ENCODE measurements around the gene OR2A5. TPM values are rescaled to one million over a fixed set of nuclear protein-coding genes. Genes with fewer than 3 reads are reported as not detected.

Gene OR2A5
- polyA plus RNA-seq, 4 donors, result under 0.01 TPM; not detected in 3

DNA sequence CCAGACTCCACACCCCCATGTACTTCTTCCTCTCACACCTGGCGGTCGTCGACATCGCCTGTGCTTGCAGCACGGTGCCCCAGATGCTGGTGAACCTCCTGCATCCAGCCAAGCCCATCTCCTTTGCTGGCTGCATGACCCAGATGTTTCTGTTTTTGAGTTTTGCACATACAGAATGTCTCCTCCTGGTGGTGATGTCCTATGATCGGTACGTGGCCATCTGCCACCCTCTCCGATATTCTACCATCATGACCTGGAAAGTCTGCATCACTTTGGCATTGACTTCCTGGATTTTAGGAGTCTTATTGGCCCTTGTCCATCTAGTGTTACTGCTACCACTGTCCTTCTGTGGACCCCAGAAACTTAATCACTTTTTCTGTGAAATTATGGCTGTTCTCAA, 25.6 kb downstream of the OR2A5 start:
- H3K9me3 ChIP-seq (ENCODE audit: control insufficient read depth in 2 of 2, insufficient read depth in 1 of 2, low read depth in 1 of 2, low read length in 1 of 2), result no peaks in the 10 kb centered on the region
- H3K27me3 ChIP-seq (ENCODE audit: control insufficient read depth in 3 of 3, insufficient read depth in 3 of 3, low read length in 3 of 3), result no peaks in the 10 kb centered on the region
- H3K36me3 ChIP-seq (ENCODE audit: control insufficient read depth in 3 of 3, insufficient read depth in 2 of 3, low read depth in 1 of 3, low read length in 3 of 3), result no peaks in the 10 kb centered on the region
- FAIRE-seq, result no peak
- no peak overlapping the region for H3K4me3 ChIP-seq (ENCODE audit: low read depth in 1 of 3, low read length in 3 of 3)
- H3K4me1 ChIP-seq (ENCODE audit: control insufficient read depth in 3 of 3, insufficient read depth in 2 of 3, low read depth in 1 of 3, low read length in 2 of 3), result no peaks in the 10 kb centered on the region
- no peak for DNase-seq
- WGBS, 3 donors, result 89 to 93% (median 90%) methylated on average over 8 of the region's 8 CpGs
- no peak overlapping the region for H3K27ac ChIP-seq (ENCODE audit: low read depth in 1 of 3, low read length in 2 of 3)

DNA sequence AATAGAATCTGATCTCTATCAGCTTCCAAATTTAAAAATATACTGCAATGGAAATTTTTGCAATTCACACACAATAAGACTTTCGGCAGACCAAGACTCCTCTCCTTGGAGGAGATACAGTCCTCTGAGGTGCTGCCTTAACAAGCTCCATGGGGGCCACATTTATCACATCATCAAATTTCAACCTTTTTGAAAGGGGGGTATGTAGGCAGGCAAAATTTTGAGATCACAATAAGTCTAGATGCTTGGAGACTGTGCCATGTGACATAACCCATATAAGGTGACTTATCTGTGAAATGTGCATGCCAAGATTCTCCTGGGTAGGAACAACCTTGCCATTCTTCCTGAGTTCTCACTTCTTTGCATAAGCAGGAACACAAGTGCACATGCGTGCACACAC, 37.2 kb downstream of the OR2A5 start, which contains the start of gene OR2A12:
Gene OR2A12, plus strand, starts transcription at position 301 of the 400 bp plus-strand sequence. CDS start 8,830 bp downstream, outside the sequence.
- FAIRE-seq (no peak), DNase-seq (no peak)
- Histone ChIP-seq H3K4me3 (ENCODE audit: low read depth in 1 of 3, low read length in 3 of 3) (no peak within 1 kb of the TSS), H3K27me3 (ENCODE audit: control insufficient read depth in 3 of 3, insufficient read depth in 3 of 3, low read length in 3 of 3) (peaks cover 0 to 3% (median 0%) of the 10 kb centered on the region in 3 donors), H3K4me1 (ENCODE audit: control insufficient read depth in 3 of 3, insufficient read depth in 2 of 3, low read depth in 1 of 3, low read length in 2 of 3) (no peaks in the 10 kb centered on the region), H3K36me3 (ENCODE audit: control insufficient read depth in 3 of 3, insufficient read depth in 2 of 3, low read depth in 1 of 3, low read length in 3 of 3) (no peaks in the 10 kb centered on the region), H3K9me3 (ENCODE audit: control insufficient read depth in 2 of 2, insufficient read depth in 1 of 2, low read depth in 1 of 2, low read length in 1 of 2) (no peaks in the 10 kb centered on the region), H3K27ac (ENCODE audit: low read depth in 1 of 3, low read length in 2 of 3) (no peak within 1 kb of the TSS)
- 80 to 90% (median 90%) methylated on average over 2 of the region's 2 CpGs for WGBS, 3 donors

DNA sequence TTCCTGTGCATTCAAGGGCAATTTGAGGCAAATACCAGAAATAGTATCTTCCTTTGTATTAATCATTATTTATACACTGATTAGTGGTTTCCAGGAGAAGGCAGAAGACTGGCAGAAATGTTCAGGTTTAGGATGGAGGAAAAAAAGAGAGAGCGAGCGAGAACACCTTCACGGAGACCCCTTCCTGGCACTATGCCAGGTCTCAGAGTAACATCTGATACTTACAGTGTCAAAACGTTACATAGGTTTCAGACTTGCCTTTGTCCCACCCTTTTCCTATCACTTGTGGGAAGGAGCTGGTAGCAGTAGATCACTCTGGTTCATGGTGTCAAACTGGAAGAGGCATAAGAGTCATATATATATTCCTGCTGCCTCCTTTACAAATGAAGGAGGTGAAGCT, 38.0 kb downstream of the OR2A5 start:
- H3K9me3 ChIP-seq (ENCODE audit: control insufficient read depth in 2 of 2, insufficient read depth in 1 of 2, low read depth in 1 of 2, low read length in 1 of 2), result no peaks in the 10 kb centered on the region
- FAIRE-seq, result no peak
- DNase-seq, result no peak
- peaks cover 0 to 3% (median 0%) of the 10 kb centered on the region in 3 donors for H3K27me3 ChIP-seq (ENCODE audit: control insufficient read depth in 3 of 3, insufficient read depth in 3 of 3, low read length in 3 of 3)
- H3K36me3 ChIP-seq (ENCODE audit: control insufficient read depth in 3 of 3, insufficient read depth in 2 of 3, low read depth in 1 of 3, low read length in 3 of 3), result no peaks in the 10 kb centered on the region
- H3K27ac ChIP-seq (ENCODE audit: low read depth in 1 of 3, low read length in 2 of 3), result no peak overlapping the region
- no peaks in the 10 kb centered on the region for H3K4me1 ChIP-seq (ENCODE audit: control insufficient read depth in 3 of 3, insufficient read depth in 2 of 3, low read depth in 1 of 3, low read length in 2 of 3)
- WGBS, 3 donors, result 62 to 74% (median 69%) methylated on average over 4 of the region's 4 CpGs
- H3K4me3 ChIP-seq (ENCODE audit: low read depth in 1 of 3, low read length in 3 of 3), result no peak overlapping the region

DNA sequence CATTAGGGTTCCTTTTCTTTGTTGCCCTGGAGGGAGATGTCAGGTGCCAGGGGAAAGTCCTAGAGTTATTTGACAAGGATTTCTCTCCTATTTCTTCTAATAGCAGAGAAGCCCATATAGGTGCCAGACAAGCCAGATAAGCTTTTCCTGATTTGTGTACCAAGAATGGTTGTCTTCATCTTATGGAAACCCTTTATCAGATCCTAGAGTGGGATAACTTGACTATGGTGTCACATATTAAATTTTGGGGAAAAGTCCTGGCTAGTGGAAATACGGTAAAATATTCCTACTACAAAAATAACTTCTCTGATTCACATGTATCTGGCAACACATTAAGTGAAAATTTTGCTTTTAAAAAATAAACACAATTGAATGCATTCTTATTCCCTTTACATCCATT, 38.5 kb downstream of the OR2A5 start:
- Histone ChIP-seq H3K36me3 (ENCODE audit: control insufficient read depth in 3 of 3, insufficient read depth in 2 of 3, low read depth in 1 of 3, low read length in 3 of 3) (no peaks in the 10 kb centered on the region), H3K4me1 (ENCODE audit: control insufficient read depth in 3 of 3, insufficient read depth in 2 of 3, low read depth in 1 of 3, low read length in 2 of 3) (no peaks in the 10 kb centered on the region), H3K27ac (ENCODE audit: low read depth in 1 of 3, low read length in 2 of 3) (no peak overlapping the region), H3K4me3 (ENCODE audit: low read depth in 1 of 3, low read length in 3 of 3) (no peak overlapping the region), H3K9me3 (ENCODE audit: control insufficient read depth in 2 of 2, insufficient read depth in 1 of 2, low read depth in 1 of 2, low read length in 1 of 2) (no peaks in the 10 kb centered on the region), H3K27me3 (ENCODE audit: control insufficient read depth in 3 of 3, insufficient read depth in 3 of 3, low read length in 3 of 3) (no peaks in the 10 kb centered on the region)
- 79 to 84% (median 79%) methylated on average over 1 of the region's 1 CpG for WGBS, 3 donors
- DNase-seq, result no peak
- FAIRE-seq, result no peak

DNA sequence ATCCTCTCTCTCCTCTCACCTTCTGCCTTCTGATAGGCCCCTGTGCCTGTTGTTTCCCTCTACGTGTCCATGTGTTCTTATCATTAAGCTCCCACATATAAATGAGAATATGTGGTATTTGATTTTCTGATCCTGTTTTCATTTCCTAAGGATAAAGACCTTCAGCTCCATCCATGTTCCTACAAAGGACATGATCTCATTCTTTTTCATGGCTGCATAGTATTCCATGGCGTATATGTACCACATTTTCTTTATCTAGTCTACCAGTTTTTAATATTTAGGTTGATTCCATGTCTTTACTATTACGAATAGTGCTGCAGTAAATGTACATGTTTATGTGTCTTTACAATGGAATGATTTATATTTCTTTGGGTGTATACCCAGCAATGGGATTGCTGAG, 41.9 kb downstream of the OR2A5 start:
- H3K9me3 ChIP-seq (ENCODE audit: control insufficient read depth in 2 of 2, insufficient read depth in 1 of 2, low read depth in 1 of 2, low read length in 1 of 2), result no peaks in the 10 kb centered on the region
- DNase-seq (no peak), FAIRE-seq (no peak)
- no peak overlapping the region for H3K4me3 ChIP-seq (ENCODE audit: low read depth in 1 of 3, low read length in 3 of 3)
- H3K27ac ChIP-seq (ENCODE audit: low read depth in 1 of 3, low read length in 2 of 3), result no peak overlapping the region
- H3K27me3 ChIP-seq (ENCODE audit: control insufficient read depth in 3 of 3, insufficient read depth in 3 of 3, low read length in 3 of 3), result no peaks in the 10 kb centered on the region
- H3K36me3 ChIP-seq (ENCODE audit: control insufficient read depth in 3 of 3, insufficient read depth in 2 of 3, low read depth in 1 of 3, low read length in 3 of 3), result no peaks in the 10 kb centered on the region
- 88 to 90% (median 88%) methylated on average over 3 of the region's 3 CpGs for WGBS, 3 donors
- no peaks in the 10 kb centered on the region for H3K4me1 ChIP-seq (ENCODE audit: control insufficient read depth in 3 of 3, insufficient read depth in 2 of 3, low read depth in 1 of 3, low read length in 2 of 3)

DNA sequence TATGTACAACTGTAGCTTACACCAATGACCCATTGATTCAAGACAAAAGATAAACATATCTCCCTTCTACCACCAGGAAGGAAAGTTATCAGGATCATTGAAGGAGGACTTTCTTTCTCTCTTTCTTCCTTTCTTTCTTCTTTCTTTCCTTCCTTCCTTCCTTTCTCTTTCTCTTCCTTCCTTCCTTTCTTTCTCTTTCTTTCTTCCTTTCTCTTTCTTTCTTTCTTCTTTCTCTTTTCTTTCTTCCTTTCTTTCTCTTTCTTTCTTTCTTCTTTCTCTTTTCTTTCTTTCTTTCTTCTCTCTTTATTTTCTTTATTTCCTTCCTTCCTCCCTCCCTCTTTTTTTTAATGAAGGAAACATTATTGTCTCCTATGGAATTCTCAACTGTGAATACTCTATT, 50.0 kb downstream of the OR2A5 start:
- H3K9me3 ChIP-seq (ENCODE audit: control insufficient read depth in 2 of 2, insufficient read depth in 1 of 2, low read depth in 1 of 2, low read length in 1 of 2), result no peaks in the 10 kb centered on the region
- H3K4me1 ChIP-seq (ENCODE audit: control insufficient read depth in 3 of 3, insufficient read depth in 2 of 3, low read depth in 1 of 3, low read length in 2 of 3), result no peaks in the 10 kb centered on the region
- H3K27ac ChIP-seq (ENCODE audit: low read depth in 1 of 3, low read length in 2 of 3), result no peak overlapping the region
- H3K36me3 ChIP-seq (ENCODE audit: control insufficient read depth in 3 of 3, insufficient read depth in 2 of 3, low read depth in 1 of 3, low read length in 3 of 3), result no peaks in the 10 kb centered on the region
- no peaks in the 10 kb centered on the region for H3K27me3 ChIP-seq (ENCODE audit: control insufficient read depth in 3 of 3, insufficient read depth in 3 of 3, low read length in 3 of 3)
- no peak for FAIRE-seq
- no peak overlapping the region for H3K4me3 ChIP-seq (ENCODE audit: low read depth in 1 of 3, low read length in 3 of 3)
- DNase-seq, result no peak

DNA sequence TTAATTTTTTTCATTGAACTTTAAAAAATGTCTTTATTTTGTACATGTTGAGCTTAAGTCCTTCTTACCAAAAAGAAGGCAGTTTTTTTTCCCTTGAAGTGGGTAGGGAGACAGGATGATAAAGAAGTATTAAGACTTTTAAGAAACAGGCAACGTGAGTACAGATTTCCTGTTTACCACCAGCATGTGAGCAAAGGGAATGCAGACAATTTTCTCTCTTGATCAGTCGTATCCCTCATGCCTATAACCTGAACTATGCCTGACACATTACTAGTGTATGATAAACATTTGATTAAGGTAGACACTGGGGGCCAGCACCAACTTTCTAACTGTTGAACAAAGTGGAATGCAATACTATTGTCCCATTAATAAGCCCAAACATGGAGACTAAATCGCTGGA, 51.9 kb downstream of the OR2A5 start:
- no peak for DNase-seq
- Histone ChIP-seq H3K36me3 (ENCODE audit: control insufficient read depth in 3 of 3, insufficient read depth in 2 of 3, low read depth in 1 of 3, low read length in 3 of 3) (no peaks in the 10 kb centered on the region), H3K27ac (ENCODE audit: low read depth in 1 of 3, low read length in 2 of 3) (no peak overlapping the region), H3K4me3 (ENCODE audit: low read depth in 1 of 3, low read length in 3 of 3) (no peak overlapping the region), H3K27me3 (ENCODE audit: control insufficient read depth in 3 of 3, insufficient read depth in 3 of 3, low read length in 3 of 3) (no peaks in the 10 kb centered on the region), H3K4me1 (ENCODE audit: control insufficient read depth in 3 of 3, insufficient read depth in 2 of 3, low read depth in 1 of 3, low read length in 2 of 3) (no peaks in the 10 kb centered on the region), H3K9me3 (ENCODE audit: control insufficient read depth in 2 of 2, insufficient read depth in 1 of 2, low read depth in 1 of 2, low read length in 1 of 2) (no peaks in the 10 kb centered on the region)
- FAIRE-seq, result no peak
- WGBS, 3 donors, result 52 to 66% (median 54%) methylated on average over 3 of the region's 3 CpGs

DNA sequence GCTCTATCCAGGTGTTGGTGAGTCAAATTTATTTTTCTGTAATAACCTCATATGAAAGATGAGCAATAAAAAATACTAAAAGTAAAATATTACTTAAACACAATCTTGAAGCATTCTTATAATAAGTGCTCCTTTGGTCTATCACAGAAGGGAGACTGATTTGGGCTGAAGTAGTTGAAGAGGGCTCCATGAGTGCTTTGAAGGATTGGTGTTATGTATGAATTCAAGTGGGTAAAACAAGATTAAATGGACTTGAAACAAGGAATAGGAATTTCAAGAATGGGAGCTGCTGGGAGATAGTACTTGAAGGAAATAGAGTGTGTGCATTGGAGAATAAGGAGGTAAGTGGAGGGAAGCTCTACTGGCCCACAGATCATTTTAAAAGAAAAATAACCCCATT, 53.3 kb downstream of the OR2A5 start:
- no peak for FAIRE-seq
- H3K36me3 ChIP-seq (ENCODE audit: control insufficient read depth in 3 of 3, insufficient read depth in 2 of 3, low read depth in 1 of 3, low read length in 3 of 3), result no peaks in the 10 kb centered on the region
- DNase-seq, result no peak
- no peak overlapping the region for H3K27ac ChIP-seq (ENCODE audit: low read depth in 1 of 3, low read length in 2 of 3)
- H3K4me3 ChIP-seq (ENCODE audit: low read depth in 1 of 3, low read length in 3 of 3), result no peak overlapping the region
- H3K4me1 ChIP-seq (ENCODE audit: control insufficient read depth in 3 of 3, insufficient read depth in 2 of 3, low read depth in 1 of 3, low read length in 2 of 3), result no peaks in the 10 kb centered on the region
- H3K27me3 ChIP-seq (ENCODE audit: control insufficient read depth in 3 of 3, insufficient read depth in 3 of 3, low read length in 3 of 3), result no peaks in the 10 kb centered on the region
- no peaks in the 10 kb centered on the region for H3K9me3 ChIP-seq (ENCODE audit: control insufficient read depth in 2 of 2, insufficient read depth in 1 of 2, low read depth in 1 of 2, low read length in 1 of 2)

DNA sequence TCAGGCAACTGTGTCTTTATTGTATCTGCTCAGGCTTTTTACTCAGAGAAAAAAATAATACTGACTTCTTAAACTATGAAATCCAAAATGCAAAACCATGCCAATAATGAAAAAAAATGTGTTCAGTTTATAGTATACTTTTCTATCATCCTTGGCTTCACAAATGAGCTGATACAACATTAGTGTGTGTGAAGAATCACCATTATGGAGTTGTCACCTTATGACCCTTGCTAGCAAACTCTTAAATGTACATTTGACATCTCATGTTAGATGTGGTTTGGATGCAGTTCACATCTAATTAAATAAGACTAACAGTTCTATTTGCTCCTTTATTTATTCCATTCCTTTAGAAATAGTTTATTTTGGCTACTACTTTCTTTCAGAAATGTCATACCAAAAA, 56.5 kb downstream of the OR2A5 start:
- Histone ChIP-seq H3K4me3 (ENCODE audit: low read depth in 1 of 3, low read length in 3 of 3) (no peak overlapping the region), H3K9me3 (ENCODE audit: control insufficient read depth in 2 of 2, insufficient read depth in 1 of 2, low read depth in 1 of 2, low read length in 1 of 2) (no peaks in the 10 kb centered on the region), H3K27me3 (ENCODE audit: control insufficient read depth in 3 of 3, insufficient read depth in 3 of 3, low read length in 3 of 3) (no peaks in the 10 kb centered on the region), H3K36me3 (ENCODE audit: control insufficient read depth in 3 of 3, insufficient read depth in 2 of 3, low read depth in 1 of 3, low read length in 3 of 3) (no peaks in the 10 kb centered on the region), H3K27ac (ENCODE audit: low read depth in 1 of 3, low read length in 2 of 3) (no peak overlapping the region), H3K4me1 (ENCODE audit: control insufficient read depth in 3 of 3, insufficient read depth in 2 of 3, low read depth in 1 of 3, low read length in 2 of 3) (no peaks in the 10 kb centered on the region)
- no peak for FAIRE-seq
- DNase-seq, result no peak
